OCI-LY1 (cell line): ENCODE results near the gene FRRS1.

ENCODE experiments used
- H2AFZ ChIP-seq: fragments of 200-600 bp; sonication (generic), shearing (Covaris generic); 2 replicates; pipeline ENCODE4 v1.6.0; 2014; ENCODE audit warnings: antibody characterized with exemption, mild to moderate bottlenecking, low read length
- H3F3A ChIP-seq: fragments of 200-600 bp; sonication (generic), shearing (Covaris generic); 2 replicates; pipeline ENCODE4 v1.6.0; 2014; ENCODE audit warnings: mild to moderate bottlenecking, antibody characterized with exemption, low read length, moderate library complexity; ENCODE audit not compliant: insufficient read depth
- H3K27ac ChIP-seq: fragments of 200-600 bp; sonication (generic); 2 replicates; pipeline ENCODE4 v1.5.1; 2014; ENCODE audit warnings: low read length, mixed run types, mild to moderate bottlenecking, low read depth; ENCODE audit not compliant: poor library complexity, severe bottlenecking
- H3K27me3 ChIP-seq: fragments of 200-600 bp; sonication (generic); 2 replicates; pipeline ENCODE4 v1.6.0; 2014; ENCODE audit warnings: antibody characterized with exemption, mild to moderate bottlenecking, low read length, moderate library complexity; ENCODE audit not compliant: insufficient read depth
- H3K36me3 ChIP-seq: fragments of 200-600 bp; sonication (generic); 2 replicates; pipeline ENCODE4 v1.6.1; 2014; ENCODE audit warnings: mild to moderate bottlenecking, antibody characterized with exemption, low read length, moderate library complexity, mixed read lengths; ENCODE audit not compliant: insufficient read depth
- H3K4me1 ChIP-seq: fragments of 200-600 bp; sonication (generic); 2 replicates; pipeline ENCODE4 v1.5.1; 2014; ENCODE audit warnings: mild to moderate bottlenecking, low read length, moderate library complexity; ENCODE audit not compliant: insufficient read depth, severe bottlenecking
- H3K4me2 ChIP-seq: fragments of 200-600 bp; sonication (generic), shearing (Covaris generic); 2 replicates; pipeline ENCODE4 v1.6.1; 2014; ENCODE audit warnings: low read length
- H3K4me3 ChIP-seq: fragments of 200-600 bp; sonication (generic); 2 replicates; pipeline ENCODE4 v1.5.1; 2014; ENCODE audit warnings: low read length, low read depth, mild to moderate bottlenecking, mixed read lengths; ENCODE audit not compliant: poor library complexity, severe bottlenecking
- H3K79me2 ChIP-seq: fragments of 200-600 bp; shearing (Covaris generic); 2 replicates; pipeline ENCODE4 v1.6.1; 2016; ENCODE audit warnings: mixed run types, low read length, mixed read lengths; ENCODE audit not compliant: insufficient read depth
- H3K9ac ChIP-seq: fragments of 200-600 bp; sonication (generic), shearing (Covaris generic); 2 replicates; pipeline ENCODE4 v1.6.1; 2014; ENCODE audit warnings: mild to moderate bottlenecking, low read length, mixed read lengths
- H3K9me2 ChIP-seq: fragments of 200-600 bp; sonication (generic), shearing (Covaris generic); 2 replicates; pipeline ENCODE4 v1.6.1; 2014; ENCODE audit warnings: low read depth, mild to moderate bottlenecking, low read length, mixed read lengths
- H3K9me3 ChIP-seq: fragments of 200-600 bp; shearing (Covaris generic); 2 replicates; pipeline ENCODE4 v1.6.1; 2014; ENCODE audit warnings: low read length, mixed read lengths
- H4K20me1 ChIP-seq: fragments of 200-600 bp; sonication (generic), shearing (Covaris generic); 2 replicates; pipeline ENCODE4 v1.6.0; 2016; ENCODE audit warnings: mild to moderate bottlenecking, low read length; ENCODE audit not compliant: insufficient read depth
- CTCF ChIP-seq: fragments of 200-600 bp; sonication (generic), shearing (Covaris generic); IDR thresholded peaks from 2 replicates; pipeline ENCODE4 v1.5.1; 2017; ENCODE audit warnings: mild to moderate bottlenecking, antibody characterized with exemption, low read length, moderate library complexity, mixed read lengths
- EZH2 ChIP-seq: fragments of 200-600 bp; sonication (generic), shearing (Covaris generic); IDR thresholded peaks from 2 replicates; pipeline ENCODE4 v1.8.0; 2017; ENCODE audit warnings: borderline replicate concordance, mixed run types, mild to moderate bottlenecking, antibody characterized with exemption, low read length, moderate library complexity, mixed read lengths

Gene FRRS1

DNA sequence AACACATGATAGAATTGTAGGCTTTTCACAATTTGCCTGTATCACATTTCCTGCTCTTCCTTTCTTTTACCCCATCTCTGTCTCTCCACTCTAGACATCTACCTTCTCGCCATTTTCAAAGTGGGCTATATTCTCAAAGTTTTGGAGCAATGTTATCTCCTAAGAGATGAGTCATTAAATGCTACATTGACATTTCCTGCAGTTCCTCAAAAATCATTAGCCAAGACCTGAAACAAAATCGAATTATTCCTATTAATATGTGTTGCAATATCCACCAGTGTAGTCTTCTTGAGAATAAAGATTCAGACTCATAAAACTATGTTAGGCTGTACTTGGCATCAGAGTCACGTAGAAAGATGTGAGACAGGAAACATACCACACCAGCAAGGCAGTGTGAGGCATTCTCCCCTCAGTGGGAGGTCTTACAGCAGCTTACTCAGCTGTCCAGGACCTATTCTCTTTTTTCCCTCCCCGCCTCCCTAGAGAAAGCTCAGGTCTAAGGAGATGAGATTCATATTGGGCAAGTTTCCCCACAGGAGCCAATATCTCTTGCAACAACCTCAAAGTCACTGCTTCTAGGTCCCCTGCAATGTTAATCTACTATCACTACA is 38.8 kb downstream of the FRRS1 start:
- Histone ChIP-seq H4K20me1 (no peaks in the 10 kb centered on the region), H2AFZ (no peak overlapping the region), H3F3A (peaks cover 4% of the 10 kb centered on the region; the same call in 1 of the 2 replicates), H3K79me2 (no peaks in the 10 kb centered on the region), H3K9ac (no peak overlapping the region), H3K4me1 (peaks cover 29% of the 10 kb centered on the region), H3K27me3 (no peaks in the 10 kb centered on the region), H3K36me3 (peaks cover 7% of the 10 kb centered on the region; the same call in 1 of the 2 replicates), H3K9me2 (no peaks in the 10 kb centered on the region), H3K9me3 (no peaks in the 10 kb centered on the region), H3K4me3 (no peak overlapping the region), H3K27ac (no peak overlapping the region), H3K4me2 (no peak overlapping the region)
- TF ChIP-seq CTCF, result no peak
- no peak for TF ChIP-seq EZH2

- Histone ChIP-seq H3F3A (peaks cover 4% of the 10 kb centered on the region; the same call in 1 of the 2 replicates), H2AFZ (no peak overlapping the region), H3K79me2 (no peaks in the 10 kb centered on the region), H3K9me3 (no peaks in the 10 kb centered on the region), H3K9ac (no peak overlapping the region), H3K4me3 (no peak overlapping the region), H3K9me2 (no peaks in the 10 kb centered on the region), H3K27me3 (no peaks in the 10 kb centered on the region), H3K36me3 (peaks cover 7% of the 10 kb centered on the region; the same call in 1 of the 2 replicates), H3K4me2 (no peak overlapping the region), H4K20me1 (no peaks in the 10 kb centered on the region), H3K4me1 (peaks cover 29% of the 10 kb centered on the region), H3K27ac (no peak overlapping the region)
- TF ChIP-seq CTCF (no peak), EZH2 (no peak)
These were observed 39.6 kb downstream of the FRRS1 start for GRCh38 chr1:99726818-99727217.

- no peaks in the 10 kb centered on the region for H3K27me3 ChIP-seq
- H3K9ac ChIP-seq, result no peak overlapping the region
- H3K79me2 ChIP-seq, result no peaks in the 10 kb centered on the region
- no peak overlapping the region for H3K4me3 ChIP-seq
- H3K9me3 ChIP-seq, result no peaks in the 10 kb centered on the region
- H3K4me1 ChIP-seq, result peaks cover 29% of the 10 kb centered on the region
- H3K9me2 ChIP-seq, result no peaks in the 10 kb centered on the region
- peaks cover 2% of the 10 kb centered on the region; the same call in 1 of the 2 replicates for H3F3A ChIP-seq
- H3K27ac ChIP-seq, result no peak overlapping the region
- H4K20me1 ChIP-seq, result no peaks in the 10 kb centered on the region
- TF ChIP-seq EZH2, result no peak
- no peak overlapping the region for H3K4me2 ChIP-seq
- H2AFZ ChIP-seq, result no peak overlapping the region
- H3K36me3 ChIP-seq, result peaks cover 7% of the 10 kb centered on the region; the same call in 1 of the 2 replicates
These were observed 40.0 kb downstream of the FRRS1 start for GRCh38 chr1:99726407-99726806.

DNA sequence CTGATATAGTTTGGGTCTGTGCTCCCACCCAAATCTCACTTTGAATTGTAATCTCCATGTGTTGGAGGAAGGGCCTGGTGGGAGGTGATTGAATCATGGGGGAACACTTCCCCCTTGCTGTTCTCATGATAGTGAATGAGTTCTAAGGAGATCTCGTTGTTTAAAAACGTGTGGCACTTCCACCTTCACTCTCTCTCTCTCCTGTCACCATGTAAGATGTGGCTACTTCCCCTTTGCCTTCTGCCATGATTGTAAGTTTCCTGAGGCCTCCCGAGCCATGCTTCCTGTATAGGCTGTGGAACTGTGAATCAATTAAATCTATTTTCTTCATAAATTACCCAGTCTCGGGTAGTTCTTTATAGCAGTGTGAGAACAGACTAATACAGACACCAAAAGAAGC is 40.4 kb downstream of the FRRS1 start:
- Histone ChIP-seq H3K4me3 (no peak overlapping the region), H3K9me3 (no peaks in the 10 kb centered on the region), H3K79me2 (no peaks in the 10 kb centered on the region), H2AFZ (no peak overlapping the region), H3K27ac (no peak overlapping the region), H3K9me2 (no peaks in the 10 kb centered on the region), H3K27me3 (no peaks in the 10 kb centered on the region), H3K36me3 (peaks cover 7% of the 10 kb centered on the region; the same call in 1 of the 2 replicates), H3F3A (no peaks in the 10 kb centered on the region), H3K9ac (no peak overlapping the region), H3K4me2 (no peak overlapping the region), H4K20me1 (no peaks in the 10 kb centered on the region), H3K4me1 (peaks cover 25% of the 10 kb centered on the region)
- TF ChIP-seq CTCF, result no peak
- no peak for TF ChIP-seq EZH2
